PFSK-1 (cell line): ENCODE measurements around the gene CTU2.

ENCODE experiments used
- FOXP2 ChIP-seq: optimal IDR thresholded peaks from 2 replicates; pipeline ENCODE3; 2011; ENCODE audit warnings: borderline replicate concordance, control low read depth, inconsistent platforms; ENCODE audit not compliant: insufficient read depth; ENCODE audit errors: extremely low read length, extremely low read depth
- POLR2AphosphoS5 ChIP-seq: IDR thresholded peaks from 2 replicates; pipeline ENCODE4 v1.6.1; 2012; ENCODE audit warnings: low read depth, mild to moderate bottlenecking, control low read depth, low read length, moderate library complexity
- SIN3A ChIP-seq: IDR thresholded peaks from 2 replicates; pipeline ENCODE4 v1.6.1; 2012; ENCODE audit warnings: mild to moderate bottlenecking, low read length, moderate library complexity, borderline replicate concordance; ENCODE audit not compliant: insufficient read depth
- TAF1 ChIP-seq: IDR thresholded peaks from 2 replicates; pipeline ENCODE4 v1.6.1; 2012; ENCODE audit warnings: low read length, control low read depth, borderline replicate concordance; ENCODE audit not compliant: insufficient read depth
- TF ChIP-seq, protein P1 (sequence below), 2 experiments: IDR thresholded peaks; 2 replicates each; pipeline versions ENCODE4 v1.6.1 to v1.8.0; 2011 to 2012; ENCODE audit warnings: low read depth in 2 of 2, low read length in 2 of 2, control low read depth in 1 of 2, inconsistent platforms in 1 of 2, mild to moderate bottlenecking in 1 of 2, moderate library complexity in 1 of 2; ENCODE audit not compliant: insufficient read depth in 1 of 2

CTU2 gene

DNA sequence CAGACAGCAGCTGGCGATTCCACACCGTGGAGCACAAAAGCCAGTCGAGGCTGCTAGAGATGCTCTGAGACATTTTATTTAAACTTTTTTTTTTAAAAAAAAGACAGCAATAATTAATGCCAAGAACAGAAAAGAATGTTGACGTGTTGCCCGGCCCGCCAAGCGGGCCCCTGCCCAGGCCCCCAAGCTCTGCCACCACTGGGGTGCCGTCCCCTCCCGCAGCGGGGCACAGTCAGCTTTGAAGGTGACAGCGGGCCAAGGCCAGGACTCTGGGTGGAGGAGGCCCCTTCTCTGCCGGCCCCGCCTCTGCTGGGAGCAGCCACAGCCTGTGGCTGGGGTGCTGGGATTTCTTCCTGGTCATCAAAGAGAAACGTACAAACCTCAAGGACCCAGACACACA is 9.9 kb upstream of the CTU2 start:
- no peak for TF ChIP-seq FOXP2
- no peak for TF ChIP-seq POLR2AphosphoS5
- no peak for TF ChIP-seq SIN3A
- TF ChIP-seq, protein P1, sequence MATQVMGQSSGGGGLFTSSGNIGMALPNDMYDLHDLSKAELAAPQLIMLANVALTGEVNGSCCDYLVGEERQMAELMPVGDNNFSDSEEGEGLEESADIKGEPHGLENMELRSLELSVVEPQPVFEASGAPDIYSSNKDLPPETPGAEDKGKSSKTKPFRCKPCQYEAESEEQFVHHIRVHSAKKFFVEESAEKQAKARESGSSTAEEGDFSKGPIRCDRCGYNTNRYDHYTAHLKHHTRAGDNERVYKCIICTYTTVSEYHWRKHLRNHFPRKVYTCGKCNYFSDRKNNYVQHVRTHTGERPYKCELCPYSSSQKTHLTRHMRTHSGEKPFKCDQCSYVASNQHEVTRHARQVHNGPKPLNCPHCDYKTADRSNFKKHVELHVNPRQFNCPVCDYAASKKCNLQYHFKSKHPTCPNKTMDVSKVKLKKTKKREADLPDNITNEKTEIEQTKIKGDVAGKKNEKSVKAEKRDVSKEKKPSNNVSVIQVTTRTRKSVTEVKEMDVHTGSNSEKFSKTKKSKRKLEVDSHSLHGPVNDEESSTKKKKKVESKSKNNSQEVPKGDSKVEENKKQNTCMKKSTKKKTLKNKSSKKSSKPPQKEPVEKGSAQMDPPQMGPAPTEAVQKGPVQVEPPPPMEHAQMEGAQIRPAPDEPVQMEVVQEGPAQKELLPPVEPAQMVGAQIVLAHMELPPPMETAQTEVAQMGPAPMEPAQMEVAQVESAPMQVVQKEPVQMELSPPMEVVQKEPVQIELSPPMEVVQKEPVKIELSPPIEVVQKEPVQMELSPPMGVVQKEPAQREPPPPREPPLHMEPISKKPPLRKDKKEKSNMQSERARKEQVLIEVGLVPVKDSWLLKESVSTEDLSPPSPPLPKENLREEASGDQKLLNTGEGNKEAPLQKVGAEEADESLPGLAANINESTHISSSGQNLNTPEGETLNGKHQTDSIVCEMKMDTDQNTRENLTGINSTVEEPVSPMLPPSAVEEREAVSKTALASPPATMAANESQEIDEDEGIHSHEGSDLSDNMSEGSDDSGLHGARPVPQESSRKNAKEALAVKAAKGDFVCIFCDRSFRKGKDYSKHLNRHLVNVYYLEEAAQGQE (IDR thresholded peaks at IDR 0.05; ENCODE audit: insufficient read depth in 1 of 2, low read depth in 2 of 2, low read length in 2 of 2) = no peak
- TF ChIP-seq TAF1 = no peak

DNA sequence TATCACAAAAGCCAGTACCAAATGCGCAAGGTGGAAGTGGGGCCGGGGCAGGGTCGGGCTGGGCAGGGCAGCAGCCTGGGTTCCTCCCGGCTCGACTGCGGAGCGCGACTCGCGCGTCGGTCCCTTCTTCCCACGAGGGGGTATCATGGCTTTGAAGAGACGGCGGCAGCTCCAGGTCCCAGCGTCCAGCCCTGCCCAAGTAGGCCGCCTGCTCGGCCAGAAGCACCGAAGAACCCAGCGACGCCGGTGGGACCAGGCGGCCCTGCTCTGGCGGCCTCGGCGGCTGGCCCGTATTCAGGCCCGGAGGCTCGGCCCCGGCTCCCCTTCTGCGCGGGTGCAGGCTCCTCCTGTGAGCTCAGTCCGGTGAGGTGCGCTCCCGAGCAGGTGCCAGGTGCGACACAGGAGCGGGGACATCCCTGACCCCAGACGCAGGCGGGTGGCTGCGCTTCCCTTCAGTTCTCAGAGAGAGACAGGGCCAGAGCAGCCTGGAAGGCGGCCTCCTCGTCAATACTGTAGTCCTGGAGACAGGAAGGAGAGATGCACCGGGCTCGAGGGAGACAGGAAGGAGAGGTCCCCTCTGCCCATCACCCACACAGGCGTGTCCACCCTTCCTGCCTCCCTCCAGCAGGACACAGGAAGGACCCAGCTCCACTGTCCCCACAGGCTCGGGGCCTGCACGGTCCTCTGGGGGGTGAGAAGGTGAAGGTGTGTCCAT is 9.0 kb upstream of the CTU2 start:
- TF ChIP-seq TAF1 (no peak), POLR2AphosphoS5 (no peak), SIN3A (no peak), FOXP2 (no peak)
- TF ChIP-seq, protein P1 (IDR thresholded peaks at IDR 0.05; ENCODE audit: insufficient read depth in 1 of 2, low read depth in 2 of 2, low read length in 2 of 2) = no peak

DNA sequence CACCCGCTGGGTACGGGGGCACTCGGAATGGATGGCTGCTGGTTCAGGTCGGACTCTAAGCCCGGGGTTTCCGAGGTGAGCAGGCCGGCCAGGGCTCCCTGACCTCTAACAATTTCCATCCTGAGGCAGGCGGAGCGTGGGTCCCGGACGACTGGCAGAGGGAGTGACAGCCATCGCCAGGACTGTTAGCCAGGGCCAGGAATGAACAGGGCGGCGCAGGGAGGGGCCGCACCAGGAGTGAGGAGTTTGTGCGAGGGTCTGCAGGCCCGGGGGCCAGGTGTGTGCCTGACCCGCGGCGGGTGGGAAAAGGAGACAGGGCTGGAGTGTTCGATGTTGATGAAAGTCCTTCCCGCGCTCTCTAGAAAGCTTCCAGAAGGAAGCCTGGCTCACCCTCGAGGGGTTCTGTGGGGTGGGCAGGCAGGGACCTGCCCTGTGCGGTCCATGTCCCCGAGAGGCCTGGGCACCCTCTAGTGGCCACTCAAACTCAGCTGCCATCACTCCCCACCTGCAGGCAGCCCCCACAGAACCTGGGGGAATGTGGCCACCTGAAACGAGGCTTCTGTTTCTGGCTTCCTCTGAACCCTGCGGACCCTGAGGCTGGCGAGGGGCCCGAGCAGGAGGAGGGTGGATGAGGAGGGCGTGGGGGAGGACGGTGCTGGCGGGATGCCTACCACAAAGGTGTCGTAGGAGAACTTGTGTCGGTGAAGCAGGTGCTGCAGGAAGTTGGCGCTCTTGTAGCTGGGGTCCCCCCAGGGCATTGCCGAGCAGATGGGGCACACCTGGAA is 8.3 kb upstream of the CTU2 start:
- TF ChIP-seq TAF1 (no peak), POLR2AphosphoS5 (no peak), SIN3A (no peak), FOXP2 (no peak)
- TF ChIP-seq, protein P1 (IDR thresholded peaks at IDR 0.05; ENCODE audit: insufficient read depth in 1 of 2, low read depth in 2 of 2, low read length in 2 of 2) = no peak

DNA sequence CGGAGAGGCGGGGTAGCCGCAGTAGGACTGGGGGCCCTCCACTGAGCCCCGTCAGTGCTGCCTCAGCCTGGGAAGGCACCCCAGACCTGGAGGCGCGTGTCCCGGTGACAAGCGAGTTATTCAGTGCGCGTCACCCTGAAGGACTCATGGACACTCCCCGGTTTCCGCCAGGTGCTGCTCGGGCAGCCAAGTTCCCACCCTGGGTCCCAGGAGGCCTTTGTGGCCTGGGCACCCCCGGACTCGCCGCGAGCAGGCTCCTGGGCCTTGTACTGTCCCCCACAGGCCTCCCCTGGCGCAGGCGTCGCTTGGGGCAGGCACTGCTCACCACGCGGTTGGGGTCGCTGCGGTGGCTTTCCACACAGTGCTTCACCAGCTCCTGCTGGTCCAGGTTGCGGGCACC is 7.7 kb upstream of the CTU2 start:
- TF ChIP-seq, protein P1 (IDR thresholded peaks at IDR 0.05; ENCODE audit: insufficient read depth in 1 of 2, low read depth in 2 of 2, low read length in 2 of 2) = no peak
